Measurements from ENCODE around the gene CACNB1. TPM values are rescaled to one million over a fixed set of nuclear protein-coding genes. Genes with fewer than 3 reads are reported as not detected.
A peak's percentile ranks its signal among the peaks of the same experiment; 100 is the strongest.

Gene CACNB1
- polyA plus RNA-seq, 4 donors, result 8.0 to 14.7 (median 8.4) TPM

GRCh38 chr17:39156491-39156890, 41.0 kb downstream of the CACNB1 start:
- DNase-seq (ENCODE audit: low read depth in 4 of 4, low spot score in 3 of 4), result no peak

GRCh38 chr17:39155654-39156053, 41.8 kb downstream of the CACNB1 start:
- no peak for DNase-seq (ENCODE audit: low read depth in 4 of 4, low spot score in 3 of 4)

GRCh38 chr17:39153599-39154051, 43.8 kb downstream of the CACNB1 start:
- peak; percentile 77 to 84 (median 82) for DNase-seq (ENCODE audit: low read depth in 4 of 4, low spot score in 3 of 4)

GRCh38 chr17:39151943-39152818, 45.3 kb downstream of the CACNB1 start:
- DNase-seq (ENCODE audit: low read depth in 4 of 4, low spot score in 3 of 4), result no peak

GRCh38 chr17:39151150-39151942, 46.1 kb downstream of the CACNB1 start, which contains the start of gene PLXDC1:
Gene PLXDC1, minus strand, starts transcription at chr17:39151637. Its CDS starts 200 bp downstream, at chr17:39151437.
- no peak for DNase-seq (ENCODE audit: low read depth in 4 of 4, low spot score in 3 of 4)

GRCh38 chr17:39150795-39151149, 46.7 kb downstream of the CACNB1 start:
- DNase-seq (ENCODE audit: low read depth in 4 of 4, low spot score in 3 of 4), result no peak

GRCh38 chr17:39150104-39150634, 47.3 kb downstream of the CACNB1 start:
- no peak for DNase-seq (ENCODE audit: low read depth in 4 of 4, low spot score in 3 of 4)

GRCh38 chr17:39147221-39148185, 50.0 kb downstream of the CACNB1 start:
- no peak for DNase-seq (ENCODE audit: low read depth in 4 of 4, low spot score in 3 of 4)

- DNase-seq (ENCODE audit: low read depth in 4 of 4, low spot score in 3 of 4), result no peak
These were observed 51.2 kb downstream of the CACNB1 start for GRCh38 chr17:39146273-39146672.

- no peak for DNase-seq (ENCODE audit: low read depth in 4 of 4, low spot score in 3 of 4)
These were observed 52.3 kb downstream of the CACNB1 start for GRCh38 chr17:39145143-39145542.

GRCh38 chr17:39144416-39144840, 53.0 kb downstream of the CACNB1 start:
- DNase-seq (ENCODE audit: low read depth in 4 of 4, low spot score in 3 of 4), result no peak

- no peak for DNase-seq (ENCODE audit: low read depth in 4 of 4, low spot score in 3 of 4)
These were observed 53.8 kb downstream of the CACNB1 start for GRCh38 chr17:39143552-39144093.

GRCh38 chr17:39141915-39142664, 55.4 kb downstream of the CACNB1 start:
- DNase-seq (ENCODE audit: low read depth in 4 of 4, low spot score in 3 of 4), result no peak

GRCh38 chr17:39141294-39141693, 56.2 kb downstream of the CACNB1 start:
- DNase-seq (ENCODE audit: low read depth in 4 of 4, low spot score in 3 of 4), result no peak

- DNase-seq (ENCODE audit: low read depth in 4 of 4, low spot score in 3 of 4), result no peak
These were observed 57.9 kb downstream of the CACNB1 start for GRCh38 chr17:39139561-39139960.

- DNase-seq (ENCODE audit: low read depth in 4 of 4, low spot score in 3 of 4), result no peak
These were observed 58.3 kb downstream of the CACNB1 start for GRCh38 chr17:39139161-39139511.

GRCh38 chr17:39138431-39139160, 58.9 kb downstream of the CACNB1 start:
- DNase-seq (ENCODE audit: low read depth in 4 of 4, low spot score in 3 of 4), result no peak

GRCh38 chr17:39134878-39135277, 62.6 kb downstream of the CACNB1 start:
- DNase-seq (ENCODE audit: low read depth in 4 of 4, low spot score in 3 of 4), result no peak

All from left renal pelvis (tissue), 4 donors.